H9 (cell line): ENCODE results near the gene CDRT15L2. TPM values are rescaled to one million over a fixed set of nuclear protein-coding genes. Genes with fewer than 3 reads are reported as not detected.
"Not testable (repeated sequence)": the region's sequence is repeated elsewhere in the genome, so short reads cannot be mapped to it uniquely, and the experiment has no call there.

Source experiments
- DNase-seq: peaks from one replicate; pipeline ENCODE4 v3.0.0-alpha.2; 2017
- H2AFZ ChIP-seq: one replicate; pipeline ENCODE4 v1.6.1; 2013; ENCODE audit warnings: mild to moderate bottlenecking, low read length, control low read depth, moderate library complexity
- H2AK5ac ChIP-seq: 2 replicates; pipeline ENCODE4 v1.6.1; 2013; ENCODE audit warnings: low read length, control low read depth, mixed read lengths; ENCODE audit not compliant: insufficient read length
- H2BK120ac ChIP-seq: one replicate; pipeline ENCODE4 v1.6.1; 2013; ENCODE audit warnings: low read depth, mild to moderate bottlenecking, low read length, control low read depth, inconsistent platforms; ENCODE audit not compliant: poor library complexity, severe bottlenecking
- H2BK12ac ChIP-seq: 2 replicates; pipeline ENCODE4 v1.6.1; 2013; ENCODE audit warnings: low read length, control low read depth, mixed read lengths, low read depth; ENCODE audit not compliant: insufficient read length
- H2BK15ac ChIP-seq: 2 replicates; pipeline ENCODE4 v1.6.1; 2013; ENCODE audit warnings: low read depth, low read length, control low read depth
- H2BK20ac ChIP-seq: one replicate; pipeline ENCODE4 v1.6.1; 2013; ENCODE audit warnings: low read depth, mild to moderate bottlenecking, low read length, control low read depth, inconsistent platforms; ENCODE audit not compliant: poor library complexity, severe bottlenecking
- H2BK5ac ChIP-seq: 2 replicates; pipeline ENCODE4 v1.6.1; 2013; ENCODE audit warnings: low read length, control low read depth, mixed read lengths; ENCODE audit not compliant: insufficient read length
- H3K14ac ChIP-seq: 2 replicates; pipeline ENCODE4 v1.6.1; 2013; ENCODE audit warnings: low read length, control low read depth; ENCODE audit not compliant: insufficient read depth
- H3K18ac ChIP-seq: 2 replicates; pipeline ENCODE4 v1.6.1; 2013; ENCODE audit warnings: low read depth, mild to moderate bottlenecking, mixed read lengths, low read length, control low read depth; ENCODE audit not compliant: insufficient read length
- H3K23ac ChIP-seq: 2 replicates; pipeline ENCODE4 v1.6.1; 2013; ENCODE audit warnings: low read length, control low read depth, mixed read lengths, low read depth; ENCODE audit not compliant: insufficient read length
- H3K23me2 ChIP-seq: 2 replicates; pipeline ENCODE4 v1.6.1; 2013; ENCODE audit warnings: low read depth, mild to moderate bottlenecking, mixed read lengths, low read length, control low read depth; ENCODE audit not compliant: insufficient read length, poor library complexity, severe bottlenecking
- H3K27ac ChIP-seq: 2 replicates; pipeline ENCODE4 v1.5.1; 2013; ENCODE audit warnings: low read length, control low read depth, mixed read lengths, low read depth; ENCODE audit not compliant: insufficient read length
- H3K27me3 ChIP-seq: 2 replicates; pipeline ENCODE4 v1.6.1; 2013; ENCODE audit warnings: low read length, control low read depth, inconsistent platforms; ENCODE audit not compliant: insufficient read depth
- H3K4ac ChIP-seq: 2 replicates; pipeline ENCODE4 v1.6.1; 2013; ENCODE audit warnings: low read depth, mild to moderate bottlenecking, control low read depth, inconsistent platforms, low read length, moderate library complexity
- H3K4me1 ChIP-seq: 2 replicates; pipeline ENCODE4 v1.6.1; 2013; ENCODE audit warnings: low read length, control low read depth, inconsistent platforms; ENCODE audit not compliant: insufficient read depth
- H3K4me2 ChIP-seq: 2 replicates; pipeline ENCODE4 v1.6.1; 2013; ENCODE audit warnings: low read length, control low read depth, mixed read lengths; ENCODE audit not compliant: insufficient read length, insufficient read depth
- H3K56ac ChIP-seq: 2 replicates; pipeline ENCODE4 v1.6.1; 2013; ENCODE audit warnings: low read depth, mild to moderate bottlenecking, mixed read lengths, low read length, control low read depth; ENCODE audit not compliant: insufficient read length
- H3K79me1 ChIP-seq: 2 replicates; pipeline ENCODE4 v1.6.1; 2013; ENCODE audit warnings: low read depth, mild to moderate bottlenecking, moderate library complexity, low read length, control low read depth, inconsistent platforms; ENCODE audit not compliant: insufficient read depth, poor library complexity, severe bottlenecking
- H3K79me2 ChIP-seq: 2 replicates; pipeline ENCODE4 v1.6.1; 2013; ENCODE audit warnings: low read length, control low read depth, inconsistent platforms; ENCODE audit not compliant: insufficient read depth
- H3K9ac ChIP-seq: 2 replicates; pipeline ENCODE4 v1.6.1; 2013; ENCODE audit warnings: low read length, control low read depth, mixed read lengths; ENCODE audit not compliant: insufficient read length; ENCODE audit errors: extremely low read depth
- H3K9me3 ChIP-seq: one replicate; pipeline ENCODE4 v1.6.1; 2013; ENCODE audit warnings: low read depth, low read length, inconsistent platforms; ENCODE audit not compliant: control insufficient read depth
- H3T11ph ChIP-seq: one replicate; pipeline ENCODE4 v1.6.1; 2013; ENCODE audit warnings: mild to moderate bottlenecking, low read length, control low read depth, inconsistent platforms
- H4K20me1 ChIP-seq: one replicate; pipeline ENCODE4 v1.6.1; 2013; ENCODE audit not compliant: control insufficient read depth, insufficient read length, insufficient read depth
- H4K5ac ChIP-seq: 2 replicates; pipeline ENCODE4 v1.6.1; 2013; ENCODE audit warnings: low read depth, mild to moderate bottlenecking, mixed read lengths, low read length, control low read depth; ENCODE audit not compliant: insufficient read length
- H4K8ac ChIP-seq: replicated peaks from 2 replicates; pipeline ENCODE4 v1.6.1; 2013; ENCODE audit warnings: low read length, control low read depth, mixed read lengths, low read depth; ENCODE audit not compliant: insufficient read length
- H4K91ac ChIP-seq: 2 replicates; pipeline ENCODE4 v1.6.1; 2013; ENCODE audit warnings: low read depth, mild to moderate bottlenecking, moderate library complexity, mixed read lengths, low read length, control low read depth; ENCODE audit not compliant: insufficient read length
- H3K27ac Mint-ChIP-seq, 3 experiments: 2 replicates in 2 of 3; 3 replicates in 1 of 3; pipeline ENCODE4 v1.8.0; 2020 to 2021; ENCODE audit warnings: mixed read lengths in 3 of 3, mild to moderate bottlenecking in 1 of 3, moderate library complexity in 1 of 3
- H3K27me3 Mint-ChIP-seq: 2 replicates; pipeline ENCODE4 v1.8.0; 2021; ENCODE audit warnings: low read depth, mild to moderate bottlenecking, moderate library complexity, mixed read lengths
- H3K36me3 Mint-ChIP-seq, 3 experiments: 2 replicates in 2 of 3; 3 replicates in 1 of 3; pipeline ENCODE4 v1.8.0; 2020 to 2021; ENCODE audit warnings: low read depth in 3 of 3, mixed read lengths in 3 of 3; ENCODE audit not compliant: insufficient read depth in 1 of 3
- H3K4me1 Mint-ChIP-seq, 2 experiments: 2 replicates each; pipeline ENCODE4 v1.8.0; 2020; ENCODE audit warnings: mixed read lengths in 2 of 2
- H3K4me3 Mint-ChIP-seq, 2 experiments: 2 replicates in 1 of 2; 3 replicates in 1 of 2; pipeline ENCODE4 v1.8.0; 2020 to 2021; ENCODE audit warnings: mild to moderate bottlenecking in 2 of 2, mixed read lengths in 2 of 2, moderate library complexity in 1 of 2
- H3K9me3 Mint-ChIP-seq, 2 experiments: 2 replicates in 1 of 2; 3 replicates in 1 of 2; pipeline ENCODE4 v1.8.0; 2020; ENCODE audit warnings: mild to moderate bottlenecking in 2 of 2, mixed read lengths in 2 of 2, moderate library complexity in 1 of 2
- WGBS: extraction: QIAGEN DNeasy Blood & Tissue Kit; methylation state at CpG from one replicate; pipeline ENCODE4 v1.1.7; 2013; ENCODE audit warnings: missing lambda C conversion rate, low lambda C conversion rate, mixed read lengths; ENCODE audit not compliant: insufficient read length; ENCODE audit errors: extremely low coverage; 5-methylcytosine and 5-hydroxymethylcytosine counted together
- total RNA-seq: library from RNA; stranded (reverse); gene quantifications from 2 replicates; pipeline ENCODE4 v1.2.1, GENCODE V29; 2021

The CDRT15L2 gene
- total RNA-seq, 1 experiment from 2014 or later, result not detected

- H3K27ac ChIP-seq, H3K4ac ChIP-seq, H3K27me3 Mint-ChIP-seq, H3K9me3 Mint-ChIP-seq, H3K23me2 ChIP-seq, H3K27ac Mint-ChIP-seq, H2AFZ ChIP-seq, H4K8ac ChIP-seq, H2BK15ac ChIP-seq, H4K91ac ChIP-seq, H2BK5ac ChIP-seq, H3K79me2 ChIP-seq, H3K4me1 ChIP-seq, H3K56ac ChIP-seq, H3K27me3 ChIP-seq, H2BK20ac ChIP-seq, H3K4me2 ChIP-seq, H3K36me3 Mint-ChIP-seq, H3T11ph ChIP-seq, H3K18ac ChIP-seq, H4K5ac ChIP-seq, H3K23ac ChIP-seq, H4K20me1 ChIP-seq, H3K9ac ChIP-seq, H3K79me1 ChIP-seq, H3K4me1 Mint-ChIP-seq, H2BK12ac ChIP-seq, H2BK120ac ChIP-seq, H2AK5ac ChIP-seq, H3K14ac ChIP-seq, H3K9me3 ChIP-seq: not testable (repeated sequence)
- DNase-seq, result peak; percentile 52
- H3K4me3 Mint-ChIP-seq, result peak overlapping the region; percentile 65 to 81
- WGBS, result no CpG with 5 or more reads among the region's 69 CpGs
These were observed 9.4 kb downstream of the CDRT15L2 start for GRCh38 chr17:20588744-20589453.

GRCh38 chr17:20589454-20589810 lies 9.9 kb downstream of the CDRT15L2 start:
- H4K8ac ChIP-seq, H3K27ac Mint-ChIP-seq, H3K4ac ChIP-seq, H3K9me3 ChIP-seq, H2BK20ac ChIP-seq, H4K20me1 ChIP-seq, H3K56ac ChIP-seq, H4K5ac ChIP-seq, H3K4me1 Mint-ChIP-seq, H2AFZ ChIP-seq, H2BK5ac ChIP-seq, H2AK5ac ChIP-seq, H3K36me3 Mint-ChIP-seq, H3K27me3 Mint-ChIP-seq, H3K18ac ChIP-seq, H2BK15ac ChIP-seq, H2BK120ac ChIP-seq, H3K27ac ChIP-seq, H3K23ac ChIP-seq, H3K9me3 Mint-ChIP-seq, H3K4me2 ChIP-seq, H3K9ac ChIP-seq, H3K14ac ChIP-seq, H2BK12ac ChIP-seq, H3K79me2 ChIP-seq, H3K79me1 ChIP-seq, H3T11ph ChIP-seq, H4K91ac ChIP-seq, DNase-seq, H3K27me3 ChIP-seq, H3K23me2 ChIP-seq, H3K4me1 ChIP-seq: not testable (repeated sequence)
- peak overlapping the region; percentile 65 to 81 for H3K4me3 Mint-ChIP-seq
- no CpG with 5 or more reads among the region's 17 CpGs for WGBS
